ENCODE measurements around the gene IL1R2.
"Not testable (repeated sequence)": the region's sequence is repeated elsewhere in the genome, so short reads cannot be mapped to it uniquely, and the experiment has no call there.

IL1R2 gene

DNA sequence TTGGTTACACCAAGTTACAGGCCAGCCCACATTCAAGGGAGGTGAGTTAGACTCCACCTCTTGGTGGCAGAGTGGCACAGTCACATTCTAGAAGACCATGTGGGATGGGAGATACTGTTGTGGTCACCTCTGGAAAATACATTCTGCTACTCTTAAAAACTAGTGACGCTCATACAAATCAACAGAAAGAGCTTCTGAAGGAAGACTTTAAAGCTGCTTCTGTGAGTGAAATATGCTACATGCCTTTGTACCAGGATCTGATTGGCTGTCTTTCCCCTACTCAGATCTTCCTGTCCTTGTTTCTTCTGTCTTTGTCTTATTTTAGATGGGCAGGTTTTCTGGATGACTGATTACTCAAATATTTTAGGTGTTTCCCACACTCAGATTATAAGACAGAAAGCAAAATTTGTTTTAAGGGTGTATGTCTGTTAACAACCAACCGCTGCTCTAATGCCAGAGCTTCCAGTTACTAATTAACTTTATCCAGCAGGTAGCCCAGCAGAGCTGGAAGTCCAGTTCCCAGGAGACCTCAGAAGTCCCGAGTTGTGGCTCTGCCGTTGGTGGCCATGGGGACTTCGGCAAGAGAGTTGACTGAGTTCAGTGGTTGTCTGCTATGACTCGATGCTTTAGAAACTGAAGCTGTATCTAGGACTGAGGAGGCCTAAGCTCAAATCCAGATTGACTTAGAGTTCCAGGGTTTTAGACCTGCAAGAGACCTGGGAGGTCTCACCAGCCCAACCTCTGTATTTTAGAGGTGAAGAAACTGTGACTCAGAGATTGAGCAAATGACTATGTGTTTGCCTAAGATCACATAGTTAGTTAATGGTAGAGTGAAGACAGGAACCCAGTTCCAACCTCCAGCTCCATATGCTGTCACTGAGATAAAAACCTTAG is 7.4 kb downstream of the IL1R2 start:
- DNase-seq (ENCODE audit: low read depth, low spot score): no peak

DNA sequence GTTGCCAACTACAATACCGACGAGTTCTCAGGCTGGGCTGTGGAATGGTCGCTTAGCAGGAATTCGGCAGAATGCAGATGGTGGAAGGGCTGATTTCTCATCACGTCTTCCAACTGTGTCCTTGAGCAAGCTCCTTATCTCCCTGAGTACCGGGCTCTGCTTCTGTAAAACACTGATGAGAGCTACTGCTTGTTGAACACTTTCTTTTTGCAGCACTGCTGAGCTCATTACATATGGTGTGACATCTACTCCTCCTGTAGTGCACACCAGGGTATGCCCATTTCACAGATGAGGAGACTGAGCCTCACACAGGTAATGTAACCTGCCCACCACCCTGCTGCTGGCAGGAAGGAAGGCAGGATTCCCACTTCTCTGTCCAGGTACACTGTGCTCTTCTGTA is 8.3 kb downstream of the IL1R2 start:
- DNase-seq (ENCODE audit: low read depth, low spot score): no peak

DNA sequence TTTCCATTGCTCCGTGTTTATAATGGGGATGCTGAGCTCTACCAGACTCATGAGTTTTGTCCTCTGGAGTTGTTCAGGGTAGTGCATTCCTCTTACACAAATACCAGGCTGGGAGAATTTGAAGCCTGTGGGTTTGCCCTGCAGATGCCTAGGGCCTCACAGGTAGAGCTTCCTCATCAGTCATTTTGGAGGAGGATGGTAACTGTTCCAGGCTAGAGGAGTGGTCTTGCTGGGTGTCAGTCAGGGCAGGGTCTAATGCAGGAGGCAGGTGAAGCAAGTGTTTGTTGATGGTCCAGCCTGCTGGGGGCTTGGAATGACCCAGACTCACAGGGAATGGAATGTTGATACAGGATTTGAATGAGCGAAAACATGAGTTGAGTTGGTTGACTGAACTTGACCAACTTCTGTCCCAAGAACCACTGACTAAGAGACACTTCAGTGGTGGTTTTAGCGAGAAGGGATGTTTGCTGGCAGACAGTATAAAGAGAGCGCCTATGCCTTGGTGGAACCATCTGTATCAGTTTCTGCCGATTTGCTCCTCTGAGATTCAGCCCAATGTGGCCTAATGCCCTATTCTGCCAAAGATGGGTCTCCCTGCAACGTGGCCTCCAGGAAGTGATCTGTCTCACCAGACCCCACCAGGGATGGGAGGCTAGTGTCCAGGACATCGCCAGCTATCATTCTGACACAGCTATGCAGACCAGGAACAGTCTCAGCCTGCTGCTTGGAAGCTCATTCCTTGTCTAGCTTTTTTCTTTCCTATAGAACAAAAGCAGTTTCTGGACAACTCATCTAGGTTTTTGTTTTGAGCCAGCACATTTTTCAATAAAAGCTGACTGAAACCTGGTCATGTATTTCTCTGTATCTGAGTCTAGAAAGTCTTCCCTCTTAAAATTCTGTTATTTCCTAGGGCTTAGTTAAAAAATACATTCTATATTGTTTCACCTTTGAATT is 9.3 kb downstream of the IL1R2 start:
- DNase-seq (ENCODE audit: low read depth, low spot score): no peak

DNA sequence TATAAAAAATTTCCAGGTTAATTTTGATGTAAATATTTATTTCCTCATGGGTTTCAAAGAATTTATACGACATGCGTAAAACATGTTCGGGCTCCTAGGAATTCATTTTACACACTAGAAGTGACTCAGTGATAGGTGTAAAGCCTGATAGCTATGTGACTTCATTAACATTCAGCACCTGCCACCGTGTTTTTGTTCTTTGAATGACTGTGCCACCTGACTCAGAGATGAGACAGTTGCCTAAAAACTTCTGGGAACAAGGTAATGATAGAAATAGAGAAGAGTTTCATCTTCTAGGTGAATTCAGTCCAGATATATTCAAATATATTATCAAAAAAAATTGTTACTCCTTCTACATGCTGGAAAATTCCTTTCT is 10.0 kb downstream of the IL1R2 start:
- DNase-seq (ENCODE audit: low read depth, low spot score): no peak

DNA sequence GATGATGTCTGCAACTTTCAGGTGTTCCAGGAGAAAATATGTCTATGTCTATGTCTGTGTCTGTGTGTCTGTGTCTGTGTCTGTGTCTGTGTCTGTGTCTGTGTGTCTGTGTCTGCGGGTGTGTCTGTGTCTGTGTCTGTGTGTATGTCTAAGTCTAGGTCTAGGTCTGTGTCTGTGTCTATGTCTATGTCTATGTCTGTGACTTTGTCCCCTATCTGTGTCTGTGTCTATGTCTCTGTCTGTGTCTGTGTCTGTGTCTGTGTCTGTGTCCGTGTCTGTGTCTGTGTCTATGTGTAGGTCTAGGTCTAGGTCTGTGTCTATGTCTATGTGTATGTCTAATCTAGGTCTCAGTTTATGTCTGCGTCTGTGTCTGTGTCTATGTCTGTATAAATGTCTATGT is 10.5 kb downstream of the IL1R2 start:
- no peak for DNase-seq (ENCODE audit: low read depth, low spot score)

DNA sequence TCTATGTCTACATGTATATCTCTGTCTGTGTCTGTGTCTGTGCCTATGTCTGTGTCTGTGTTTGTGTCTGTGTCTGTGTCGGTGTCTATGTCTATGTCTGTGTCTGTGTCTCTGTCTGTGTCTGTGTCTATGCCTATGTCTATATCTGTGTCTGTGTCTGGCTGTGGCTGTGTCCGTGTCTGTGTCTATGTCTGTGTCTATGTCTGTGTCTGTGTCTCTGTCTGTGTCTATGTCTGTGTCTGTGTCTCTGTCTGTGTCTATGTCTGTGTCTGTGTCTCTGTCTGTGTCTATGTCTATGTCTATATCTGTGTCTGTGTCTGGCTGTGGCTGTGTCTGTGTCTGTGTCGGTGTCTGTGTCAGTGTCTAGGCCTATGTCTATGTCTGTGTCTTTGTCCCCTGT is 11.1 kb downstream of the IL1R2 start:
- DNase-seq (ENCODE audit: low read depth, low spot score): not testable (repeated sequence)

DNA sequence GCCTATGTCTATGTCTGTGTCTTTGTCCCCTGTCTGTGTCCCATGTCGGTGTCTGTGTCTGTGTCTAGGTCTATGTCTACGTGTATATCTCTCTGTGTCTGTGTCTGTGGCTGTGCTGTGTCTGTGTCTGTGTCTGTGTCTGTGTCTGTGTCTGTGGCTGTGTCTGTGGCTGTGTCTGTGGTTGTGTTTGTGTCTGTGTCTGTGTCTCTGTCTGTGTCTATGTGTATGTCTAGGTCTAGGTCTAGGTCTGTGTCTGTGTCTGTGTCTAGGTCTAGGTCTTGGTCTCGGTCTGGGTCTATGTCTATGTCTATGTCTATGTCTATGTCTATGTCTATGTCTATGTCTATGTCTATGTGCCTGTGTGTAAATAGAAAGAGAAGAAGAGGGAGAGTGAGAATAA is 11.9 kb downstream of the IL1R2 start:
- DNase-seq (ENCODE audit: low read depth, low spot score): no peak

DNA sequence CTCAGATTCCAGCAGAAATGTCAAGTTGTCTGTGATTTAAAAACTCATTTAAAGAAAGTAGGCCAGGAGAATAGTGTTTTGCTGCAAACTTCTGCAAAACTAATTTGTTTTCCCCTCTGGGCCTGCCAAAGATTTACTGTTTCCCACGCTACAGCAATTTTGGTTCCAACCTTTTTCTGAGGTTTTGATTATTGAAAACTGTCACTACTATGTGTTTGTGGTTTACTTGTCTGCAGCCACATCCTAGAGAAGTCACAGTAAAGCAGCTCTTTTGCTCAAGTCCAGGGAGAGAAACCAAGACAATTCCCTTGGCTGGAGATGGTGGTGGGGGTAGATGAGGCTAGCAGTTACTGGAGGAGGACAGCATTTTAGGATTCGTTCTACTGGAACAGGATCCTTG is 12.8 kb downstream of the IL1R2 start:
- DNase-seq (ENCODE audit: low read depth, low spot score): no peak

DNA sequence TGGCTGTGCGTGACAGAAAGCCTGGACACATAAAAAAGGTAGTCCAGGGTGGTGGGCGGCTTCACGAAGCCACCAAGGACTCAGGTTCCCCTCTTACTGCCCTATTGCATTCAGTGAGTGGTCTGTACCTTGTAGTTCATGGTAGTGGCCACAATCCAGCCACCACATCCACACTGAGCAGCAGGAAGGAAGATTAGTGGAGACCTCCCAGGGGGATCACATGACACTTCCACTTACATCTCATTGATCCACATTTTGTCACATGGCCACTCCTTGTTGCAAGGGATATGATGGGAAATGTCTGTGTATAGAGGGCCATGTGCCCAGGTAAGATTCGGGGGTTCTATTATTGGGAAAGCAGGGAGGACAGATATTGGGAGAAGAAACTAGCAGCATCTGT is 13.7 kb downstream of the IL1R2 start:
- DNase-seq (ENCODE audit: low read depth, low spot score): no peak

DNA sequence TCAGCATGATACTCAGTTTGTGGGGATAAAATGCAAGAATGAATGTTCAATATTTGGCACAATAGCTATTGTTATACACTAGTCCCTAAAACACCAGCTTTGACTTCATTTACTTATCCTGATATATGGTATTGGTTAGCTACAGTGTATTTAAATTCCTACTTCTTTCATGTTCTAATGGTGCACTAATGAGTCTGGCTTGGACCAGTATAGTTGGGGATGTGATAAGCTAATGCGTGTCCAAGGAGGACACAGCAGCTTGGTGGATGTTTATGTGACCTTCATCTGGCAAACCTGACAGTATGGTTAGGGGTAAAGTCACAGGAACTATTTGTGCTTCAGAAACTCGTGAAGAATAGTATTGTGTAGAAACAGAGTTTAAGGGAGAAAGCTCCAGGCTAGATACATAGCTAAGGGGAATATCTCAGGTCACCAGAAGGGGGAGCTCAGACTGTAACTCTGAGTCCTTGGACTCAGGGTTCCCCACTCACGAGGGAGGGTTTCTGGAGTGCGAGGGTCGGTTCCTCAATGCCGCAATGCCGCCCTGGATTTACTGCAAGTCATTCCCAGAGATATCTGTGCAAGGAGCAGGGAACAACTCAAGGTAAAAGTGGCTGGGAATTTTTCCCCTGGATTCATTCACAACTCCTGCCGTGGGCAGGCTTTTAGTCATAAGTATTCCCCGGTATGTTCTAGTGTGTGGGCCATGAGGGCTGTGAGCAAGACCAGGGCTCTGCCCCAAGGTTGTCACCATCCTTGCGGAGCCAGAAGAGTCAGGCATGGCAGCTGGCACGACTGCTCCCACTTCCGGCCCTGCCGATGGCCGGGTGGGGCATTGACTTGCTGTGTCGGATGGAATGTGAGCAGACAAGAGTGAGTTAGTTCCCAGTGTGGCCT is 14.5 kb downstream of the IL1R2 start:
- peak; percentile 23 for DNase-seq (ENCODE audit: low read depth, low spot score)

DNA sequence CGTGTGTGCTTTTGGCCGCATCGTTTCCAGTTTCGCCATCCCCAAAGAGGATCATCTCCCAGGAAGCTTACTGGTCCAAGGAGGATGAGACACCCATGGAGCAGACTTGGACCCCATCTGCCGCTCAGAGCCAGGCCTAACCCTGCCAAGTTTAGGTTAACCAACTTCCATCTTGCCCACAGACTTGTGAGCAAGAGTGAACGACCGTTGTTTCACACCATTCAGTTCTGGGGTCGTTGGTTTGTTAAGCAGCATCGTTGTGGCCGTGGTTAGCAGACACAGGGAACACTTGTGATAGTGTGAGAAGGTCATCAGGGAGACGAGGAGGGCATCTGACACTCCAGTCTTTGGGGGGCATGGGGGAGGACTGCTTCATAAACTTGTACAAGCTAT is 15.1 kb downstream of the IL1R2 start:
- no peak for DNase-seq (ENCODE audit: low read depth, low spot score)

DNA sequence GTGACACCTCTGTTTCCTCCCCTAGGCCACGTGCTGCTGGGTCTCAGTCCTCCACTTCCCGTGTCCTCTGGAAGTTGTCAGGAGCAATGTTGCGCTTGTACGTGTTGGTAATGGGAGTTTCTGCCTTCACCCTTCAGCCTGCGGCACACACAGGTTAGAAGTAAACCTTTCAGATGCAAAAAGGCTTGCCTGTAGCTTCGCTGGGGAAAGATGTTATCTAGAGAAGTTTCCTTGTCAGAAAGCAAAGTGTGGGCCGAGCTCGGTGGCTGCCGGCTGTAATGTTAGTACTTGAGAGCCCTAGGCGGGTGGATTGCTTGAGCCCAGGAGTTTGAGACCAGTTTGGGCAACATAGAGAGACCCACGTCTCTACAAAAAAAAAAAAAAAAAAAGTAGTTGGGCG is 16.7 kb downstream of the IL1R2 start:
- DNase-seq (ENCODE audit: low read depth, low spot score): no peak

DNA sequence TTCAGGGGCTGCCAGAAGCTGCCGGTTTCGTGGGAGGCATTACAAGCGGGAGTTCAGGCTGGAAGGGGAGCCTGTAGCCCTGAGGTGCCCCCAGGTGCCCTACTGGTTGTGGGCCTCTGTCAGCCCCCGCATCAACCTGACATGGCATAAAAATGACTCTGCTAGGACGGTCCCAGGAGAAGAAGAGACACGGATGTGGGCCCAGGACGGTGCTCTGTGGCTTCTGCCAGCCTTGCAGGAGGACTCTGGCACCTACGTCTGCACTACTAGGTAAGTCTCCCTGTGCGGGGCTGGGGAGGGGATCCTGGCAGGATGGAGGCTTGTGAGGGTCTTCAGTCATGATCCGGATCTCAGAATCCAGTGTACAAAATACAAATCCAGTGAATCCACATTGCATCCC is 17.8 kb downstream of the IL1R2 start:
- DNase-seq (ENCODE audit: low read depth, low spot score): no peak

DNA sequence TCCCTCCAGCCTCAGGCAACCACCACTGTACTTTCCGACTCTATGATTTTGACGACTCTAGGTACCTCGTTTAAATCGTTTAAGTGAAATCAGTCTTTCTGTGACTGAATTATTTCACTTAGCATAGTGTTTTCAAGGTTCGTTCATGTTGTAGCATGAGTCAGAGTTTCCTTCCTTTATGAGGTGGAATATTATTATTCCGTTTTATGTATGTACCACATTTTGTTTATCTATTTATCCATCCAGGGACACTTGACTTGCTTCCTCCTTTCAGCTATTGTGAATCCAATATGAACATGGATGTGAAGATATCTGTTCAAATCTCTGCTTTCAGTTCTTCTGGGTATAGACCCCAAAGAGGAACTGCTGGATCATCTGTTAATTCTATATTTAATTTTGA is 19.1 kb downstream of the IL1R2 start:
- no peak for DNase-seq (ENCODE audit: low read depth, low spot score)

DNA sequence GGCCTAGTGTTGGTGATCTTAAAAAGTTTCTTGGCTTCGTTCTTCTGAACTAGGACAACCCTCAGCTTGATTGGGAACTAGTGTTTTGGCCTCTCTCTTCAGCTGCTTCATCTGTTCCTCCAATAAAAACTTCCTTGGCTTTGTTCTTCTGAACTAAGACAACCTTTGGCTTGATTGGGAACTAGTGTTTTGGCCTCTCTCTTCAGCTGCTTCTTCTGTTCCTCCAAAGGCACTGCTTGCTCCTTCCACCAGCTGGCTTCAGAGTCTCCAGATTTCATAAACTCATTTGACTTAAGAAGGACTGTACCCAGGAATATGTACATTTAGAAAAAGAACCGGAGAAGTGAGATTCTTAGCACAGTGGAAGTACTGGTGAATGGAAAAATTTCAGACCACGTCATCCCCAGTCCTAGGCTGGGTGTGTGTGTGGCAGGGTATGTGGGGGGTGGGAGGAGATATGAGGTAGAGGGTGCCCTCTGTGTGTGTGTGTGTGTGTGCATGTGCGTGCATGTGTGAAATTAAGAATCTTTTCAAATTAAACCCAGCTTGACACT is 20.4 kb downstream of the IL1R2 start:
- no peak for DNase-seq (ENCODE audit: low read depth, low spot score)

DNA sequence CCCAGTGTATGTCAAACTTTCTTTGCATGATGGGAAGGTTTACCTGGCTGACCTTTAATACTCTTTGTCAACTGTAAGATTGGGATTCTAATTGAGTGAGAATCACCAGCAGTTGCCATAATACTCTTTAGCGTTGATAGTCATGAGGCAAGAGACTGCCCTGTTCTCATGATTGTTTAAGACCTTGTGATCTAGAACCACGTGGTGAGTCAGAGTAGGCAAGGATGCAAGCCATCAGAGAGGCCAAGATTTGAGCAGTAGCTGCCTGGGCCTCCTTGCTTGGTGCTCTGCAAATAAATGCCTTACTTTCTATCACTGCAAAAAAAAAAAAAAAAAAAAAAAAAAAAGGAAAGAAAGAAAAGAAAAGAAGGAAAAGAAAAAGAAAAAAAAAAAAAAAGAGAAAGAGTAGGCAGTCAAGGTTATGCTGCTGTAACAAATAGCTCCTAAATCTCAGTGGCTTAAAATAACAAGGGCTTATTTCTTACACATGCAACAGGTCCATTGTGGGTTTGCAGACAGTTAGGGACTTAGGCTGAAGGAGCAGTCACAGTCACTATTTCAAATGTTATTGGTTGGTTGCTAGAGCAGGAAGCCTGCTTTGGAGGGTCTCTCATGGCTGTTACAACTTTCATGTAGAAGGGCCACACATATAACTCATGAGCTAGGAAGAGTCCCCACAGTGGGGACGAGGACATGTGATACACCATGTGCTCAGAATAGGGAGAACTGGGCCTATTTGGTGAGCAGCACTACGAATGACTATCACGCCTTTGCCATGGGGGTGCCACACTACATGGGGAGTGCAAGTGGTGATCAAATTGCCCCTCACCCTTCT is 21.7 kb downstream of the IL1R2 start:
- DNase-seq (ENCODE audit: low read depth, low spot score): no peak

DNA sequence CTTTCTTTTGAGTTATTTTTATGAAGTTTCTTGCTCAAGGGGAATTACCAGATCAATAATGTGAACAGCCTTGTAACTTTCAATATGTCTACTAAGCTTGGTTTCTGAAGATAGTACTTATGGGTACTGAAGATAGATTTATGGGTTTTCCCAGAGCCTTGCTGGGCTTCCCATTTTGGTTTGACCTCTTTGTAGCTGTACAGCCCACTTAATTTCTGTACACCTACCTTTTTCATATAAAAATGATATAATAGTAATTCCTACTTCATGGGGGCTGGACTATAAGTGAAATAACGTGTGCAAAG is 22.2 kb downstream of the IL1R2 start:
- no peak for DNase-seq (ENCODE audit: low read depth, low spot score)

DNA sequence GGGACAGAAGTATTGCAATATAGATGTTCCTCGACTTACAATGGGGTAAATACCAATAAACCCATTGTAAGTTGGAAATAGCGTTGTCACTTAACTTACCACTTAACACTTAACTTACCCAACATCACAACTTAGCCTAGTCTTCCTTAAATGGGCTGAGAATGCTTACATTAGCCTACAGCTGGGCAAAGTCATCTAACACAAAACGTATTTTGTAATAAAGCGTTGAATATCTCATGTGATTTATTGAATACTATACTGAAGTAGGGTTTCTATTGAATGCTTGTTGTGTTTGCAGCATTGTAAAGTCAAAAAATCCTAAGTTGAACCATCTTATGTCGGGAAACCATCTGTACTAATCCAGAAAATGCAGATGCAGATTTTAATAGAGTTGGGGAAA is 23.6 kb downstream of the IL1R2 start:
- DNase-seq (ENCODE audit: low read depth, low spot score): no peak

DNA sequence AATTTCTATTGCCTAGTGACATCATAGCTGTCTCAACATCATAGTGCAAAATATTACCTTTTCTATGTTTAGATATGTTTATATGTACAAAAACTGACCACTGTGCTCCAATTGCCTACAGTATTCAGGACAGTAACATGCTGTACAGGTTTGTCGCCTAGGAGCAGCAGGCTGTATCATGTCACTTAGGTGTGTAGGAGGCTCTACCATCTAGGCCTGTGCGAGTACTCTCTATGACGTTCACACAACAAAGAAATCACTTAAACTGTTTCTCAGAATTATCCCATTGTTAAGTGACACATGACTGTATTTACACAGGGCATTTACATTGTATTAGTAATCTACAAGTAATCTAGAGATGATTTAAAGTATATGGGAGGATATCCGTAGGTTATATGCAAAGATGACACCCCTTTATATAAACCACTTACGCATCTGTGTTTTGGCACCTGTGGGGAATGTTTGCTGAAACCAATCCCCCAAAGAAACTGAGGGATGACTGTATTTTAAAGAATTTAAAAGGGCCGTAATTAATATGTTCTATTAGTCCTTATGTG is 24.7 kb downstream of the IL1R2 start:
- DNase-seq (ENCODE audit: low read depth, low spot score): no peak

DNA sequence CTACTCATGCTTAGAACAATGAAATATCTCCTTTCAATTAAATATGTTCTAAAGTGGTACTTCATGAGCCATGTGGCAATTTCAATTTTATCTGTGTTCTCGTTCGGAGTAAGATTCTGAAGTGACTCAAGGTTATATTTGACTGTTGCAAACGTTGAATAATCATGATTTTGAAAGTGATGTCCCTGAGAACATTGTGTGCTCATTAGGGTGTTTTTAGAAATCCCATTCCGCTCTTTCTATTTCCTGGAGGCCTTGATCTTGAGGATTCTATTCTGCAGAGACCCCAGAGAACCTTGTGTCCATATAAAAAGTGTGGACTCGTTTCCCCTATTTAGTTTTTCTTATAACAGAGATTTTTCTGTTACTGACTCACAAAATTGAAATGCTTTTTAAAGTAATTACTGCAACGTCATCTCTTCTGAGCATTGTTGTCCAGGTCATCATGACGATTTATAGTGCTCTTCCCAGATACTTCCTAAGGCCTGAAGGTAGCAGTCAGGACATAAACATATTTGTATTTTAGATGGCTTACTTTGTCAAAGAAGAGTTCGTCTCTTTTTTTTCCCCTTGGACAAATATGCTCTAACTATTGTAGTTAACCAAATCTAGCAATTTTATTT is 27.2 kb downstream of the IL1R2 start:
- no peak for DNase-seq (ENCODE audit: low read depth, low spot score)
